GM23248 (cell line): Measurements from ENCODE around the gene KLHL24. TPM values are rescaled to one million over a fixed set of nuclear protein-coding genes. Genes with fewer than 3 reads are reported as not detected.
"Not testable (repeated sequence)": the region's sequence is repeated elsewhere in the genome, so short reads cannot be mapped to it uniquely, and the experiment has no call there.

ENCODE experiments used
- DNase-seq: peaks from one replicate; pipeline ENCODE4 v3.0.0-alpha.2; 2015
- H2AFZ ChIP-seq: fragments of 200-600 bp; sonication (generic); 2 replicates; pipeline ENCODE4 v1.6.1; 2016; ENCODE audit warnings: antibody characterized with exemption
- H3F3A ChIP-seq: fragments of 200-600 bp; sonication (generic); 2 replicates; pipeline ENCODE4 v1.6.1; 2016; ENCODE audit warnings: mild to moderate bottlenecking, antibody characterized with exemption, mixed run types; ENCODE audit not compliant: insufficient read depth
- H3K27ac ChIP-seq: fragments of 200-600 bp; sonication (generic); 2 replicates; pipeline ENCODE4 v1.5.1; 2016; ENCODE audit warnings: mild to moderate bottlenecking
- H3K27me3 ChIP-seq: fragments of 200-600 bp; sonication (generic); replicated peaks from 2 replicates; pipeline ENCODE4 v1.6.1; 2016; ENCODE audit warnings: mild to moderate bottlenecking; ENCODE audit not compliant: insufficient read depth
- H3K36me3 ChIP-seq: fragments of 200-600 bp; sonication (generic); 2 replicates; pipeline ENCODE4 v1.6.1; 2016; ENCODE audit warnings: low read depth, mild to moderate bottlenecking
- H3K4me1 ChIP-seq: fragments of 200-600 bp; sonication (generic); 2 replicates; pipeline ENCODE4 v1.6.1; 2016; ENCODE audit warnings: mild to moderate bottlenecking; ENCODE audit not compliant: insufficient read depth
- H3K4me2 ChIP-seq: fragments of 200-600 bp; sonication (generic); one replicate; pipeline ENCODE4 v1.6.1; 2016; ENCODE audit warnings: mild to moderate bottlenecking; ENCODE audit not compliant: unreplicated experiment
- H3K4me3 ChIP-seq: fragments of 200-600 bp; sonication (generic); 2 replicates; pipeline ENCODE4 v1.5.1; 2016; ENCODE audit warnings: mild to moderate bottlenecking
- H3K79me2 ChIP-seq: fragments of 200-600 bp; sonication (generic); 2 replicates; pipeline ENCODE4 v1.6.1; 2016; ENCODE audit warnings: mild to moderate bottlenecking; ENCODE audit not compliant: insufficient read depth
- H3K9ac ChIP-seq: fragments of 200-600 bp; sonication (generic); 2 replicates; pipeline ENCODE4 v1.6.1; 2016; ENCODE audit warnings: mild to moderate bottlenecking
- H3K9me2 ChIP-seq: fragments of 200-600 bp; sonication (generic); 2 replicates; pipeline ENCODE4 v1.6.1; 2016; ENCODE audit warnings: mixed run types, mild to moderate bottlenecking, moderate library complexity; ENCODE audit not compliant: insufficient read depth
- H3K9me3 ChIP-seq: fragments of 200-600 bp; sonication (generic); one replicate; pipeline ENCODE4 v1.6.1; 2017; ENCODE audit warnings: low read depth
- H4K20me1 ChIP-seq: fragments of 200-600 bp; sonication (generic); 2 replicates; pipeline ENCODE4 v1.6.0; 2016; ENCODE audit not compliant: insufficient read depth
- EZH2 ChIP-seq: fragments of 200-600 bp; sonication (generic); IDR thresholded peaks from 2 replicates; pipeline ENCODE4 v1.6.1; 2018; ENCODE audit warnings: antibody characterized with exemption, mild to moderate bottlenecking; ENCODE audit not compliant: insufficient read depth, poor library complexity, severe bottlenecking
- EZH2phosphoT487 ChIP-seq: fragments of 200-600 bp; sonication (generic); IDR thresholded peaks from 2 replicates; pipeline ENCODE4 v1.6.1; 2018; ENCODE audit warnings: antibody characterized with exemption, moderate library complexity, mild to moderate bottlenecking, low read depth; ENCODE audit not compliant: insufficient read depth
- WGBS, 2 experiments: methylation state at CpG; one replicate each; pipeline ENCODE4 v1.1.6; 2015 to 2017; ENCODE audit warnings: low lambda C conversion rate in 2 of 2, low coverage in 1 of 2; ENCODE audit errors: missing lambda C conversion rate in 2 of 2; 5-methylcytosine and 5-hydroxymethylcytosine counted together
- in situ Hi-C: fragments of 300-500 bp; cut with MboI; formaldehyde crosslinking; loops from 2 replicates; pipeline ENCODE4 v1.15.0; 2020
- polyA plus RNA-seq: library from polyadenylated mRNA; unstranded; fragments of >200 nt; fragmentation: Nextera tagmentation; extraction: Ambion mirVana; gene quantifications from 2 replicates; pipeline ENCODE4 v1.2.1, GENCODE V29; 2016
- total RNA-seq: library from RNA; depleted of rRNA; stranded (reverse); fragments of >200 nt; shearing (Covaris generic); gene quantifications from 2 replicates; pipeline ENCODE4 v1.2.3, GENCODE V29; 2014

The KLHL24 gene
- total and polyA plus RNA-seq, 2 experiments from 2014 or later = 11.7 to 18.3 TPM

DNA sequence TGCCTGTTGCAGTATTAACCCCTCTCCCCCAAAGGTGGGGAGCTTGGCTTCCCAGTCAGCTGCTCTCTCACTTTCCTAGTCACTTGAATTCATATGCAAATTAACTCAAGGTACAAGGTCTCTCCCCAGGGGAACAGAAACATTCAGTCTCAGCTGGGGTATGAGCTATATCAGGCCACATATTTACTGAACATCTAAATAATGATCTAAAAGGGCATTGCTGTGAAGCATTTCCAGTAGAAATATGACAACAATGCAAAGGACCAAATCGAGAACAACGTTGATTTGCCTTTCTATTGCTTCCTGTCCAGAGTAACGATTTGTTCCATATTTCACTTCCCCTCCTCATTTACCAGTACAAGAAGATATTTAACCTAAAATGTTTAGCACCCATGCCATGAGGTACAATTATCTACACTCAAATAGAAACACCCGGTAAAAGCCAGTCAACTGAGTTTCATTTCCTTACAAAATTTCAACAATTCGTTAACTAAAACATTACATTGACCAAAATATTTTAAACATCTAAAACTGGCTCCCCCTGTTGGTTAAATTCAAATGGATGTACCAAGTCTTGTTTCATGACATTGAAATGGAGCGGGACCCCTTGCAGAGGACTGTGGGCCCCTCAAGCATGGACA, 43.4 kb upstream of the KLHL24 start:
- Histone ChIP-seq H3K9me3 (no peaks in the 10 kb centered on the region), H2AFZ (no peak overlapping the region), H3K4me2 (no peak overlapping the region), H3F3A (no peaks in the 10 kb centered on the region), H3K27ac (no peak overlapping the region), H3K4me1 (no peaks in the 10 kb centered on the region), H4K20me1 (no peaks in the 10 kb centered on the region), H3K27me3 (no peaks in the 10 kb centered on the region; the same call in 1 of the 2 replicates), H3K9me2 (no peaks in the 10 kb centered on the region), H3K4me3 (no peak overlapping the region), H3K9ac (no peak overlapping the region), H3K36me3 (no peaks in the 10 kb centered on the region), H3K79me2 (no peaks in the 10 kb centered on the region)
- WGBS, 2 experiments = 59 to 60% methylated on average over 6 of the region's 6 CpGs
- TF ChIP-seq EZH2phosphoT487 = no peak
- no peak for TF ChIP-seq EZH2
- DNase-seq = peak; percentile 19
- in situ Hi-C loops = no loop called here

DNA sequence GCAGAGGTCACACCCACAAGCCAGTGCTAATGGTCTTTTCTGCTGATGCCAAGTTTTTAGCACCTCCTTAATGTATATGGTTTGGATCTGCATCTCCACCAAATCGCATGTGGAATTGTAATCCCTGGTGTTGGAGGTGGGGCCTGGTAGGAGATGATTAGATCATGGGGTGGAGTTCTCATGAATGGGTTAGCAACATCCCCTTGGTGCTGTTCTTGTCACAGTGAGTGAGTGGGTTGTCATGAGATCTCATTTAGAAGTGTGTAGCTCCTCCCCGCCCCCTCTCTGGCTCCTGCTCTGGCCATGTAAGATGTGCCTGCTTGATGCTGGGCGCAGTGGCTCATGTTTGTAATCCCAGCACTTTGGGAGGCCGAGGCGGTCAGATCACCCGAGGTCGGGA, 42.6 kb upstream of the KLHL24 start:
- Histone ChIP-seq H3K9me3 (peaks cover 4% of the 10 kb centered on the region), H3K27ac (no peak overlapping the region), H3F3A (no peaks in the 10 kb centered on the region), H3K9ac (no peak overlapping the region), H3K9me2 (no peaks in the 10 kb centered on the region), H2AFZ (no peak overlapping the region), H3K4me2 (no peak overlapping the region), H4K20me1 (no peaks in the 10 kb centered on the region), H3K27me3 (no peaks in the 10 kb centered on the region; the same call in 1 of the 2 replicates), H3K4me3 (no peak overlapping the region), H3K4me1 (no peaks in the 10 kb centered on the region), H3K36me3 (no peaks in the 10 kb centered on the region), H3K79me2 (no peaks in the 10 kb centered on the region)
- TF ChIP-seq EZH2phosphoT487 = no peak
- no peak for TF ChIP-seq EZH2
- DNase-seq = no peak
- in situ Hi-C loops = no loop called here
- 67 to 74% methylated on average over 7 of the region's 7 CpGs for WGBS, 2 experiments

DNA sequence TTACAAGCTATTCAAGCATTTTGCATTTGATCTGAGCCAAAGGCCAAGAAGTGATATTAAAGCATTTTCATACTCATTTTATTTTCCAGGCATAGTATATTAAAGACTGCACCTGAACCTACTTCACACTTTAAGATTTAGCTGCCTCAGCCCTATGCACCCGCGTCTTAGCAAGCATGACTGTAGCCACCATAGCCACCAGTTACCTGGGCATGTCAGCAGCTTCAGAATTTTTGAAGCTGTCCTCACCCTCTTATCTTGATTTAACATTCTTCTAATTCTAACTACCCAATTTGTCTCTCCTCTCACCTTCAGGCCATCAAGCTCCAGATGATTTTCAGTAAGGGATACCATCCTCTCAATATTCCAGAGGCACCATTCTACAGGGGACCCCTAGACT, 40.8 kb upstream of the KLHL24 start:
- H3K4me2 ChIP-seq = no peak overlapping the region
- no peaks in the 10 kb centered on the region for H3K79me2 ChIP-seq
- peaks cover 4% of the 10 kb centered on the region for H3K9me3 ChIP-seq
- H3K27me3 ChIP-seq = no peaks in the 10 kb centered on the region; the same call in 1 of the 2 replicates
- no peaks in the 10 kb centered on the region for H4K20me1 ChIP-seq
- H3K9me2 ChIP-seq = no peaks in the 10 kb centered on the region
- DNase-seq = no peak
- H3K4me1 ChIP-seq = no peaks in the 10 kb centered on the region
- no peak overlapping the region for H3K27ac ChIP-seq
- no peak overlapping the region for H2AFZ ChIP-seq
- H3K4me3 ChIP-seq = no peak overlapping the region
- WGBS, 2 experiments = 53 to 68% methylated on average over 2 of the region's 2 CpGs
- no peak for TF ChIP-seq EZH2
- no peak for TF ChIP-seq EZH2phosphoT487
- no peak overlapping the region for H3K9ac ChIP-seq
- in situ Hi-C loops = no loop called here
- H3F3A ChIP-seq = no peaks in the 10 kb centered on the region
- H3K36me3 ChIP-seq = no peaks in the 10 kb centered on the region

DNA sequence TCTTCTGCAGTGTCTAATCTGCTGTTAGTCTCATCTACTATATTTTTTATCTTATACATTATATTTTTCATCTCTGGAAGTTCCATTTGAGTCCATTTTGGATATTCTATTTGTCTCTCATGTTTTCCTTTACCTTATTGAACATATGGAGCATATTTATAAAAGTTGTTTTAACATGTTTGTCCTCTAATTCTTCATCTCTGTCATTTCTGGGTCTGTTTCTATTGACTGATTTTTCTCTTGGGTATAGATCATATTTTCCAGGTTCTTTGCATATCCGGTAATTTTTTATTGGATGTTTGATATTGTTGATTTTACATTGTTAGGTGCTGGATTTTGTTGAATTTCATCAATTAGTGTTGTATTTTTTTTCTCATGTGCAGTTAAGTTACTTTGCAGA, 37.5 kb upstream of the KLHL24 start:
- DNase-seq = no peak
- Histone ChIP-seq H3K9me2 (no peaks in the 10 kb centered on the region), H4K20me1 (no peaks in the 10 kb centered on the region), H3K36me3 (no peaks in the 10 kb centered on the region), H3K4me3 (no peak overlapping the region), H3K9ac (no peak overlapping the region), H3K4me1 (no peaks in the 10 kb centered on the region), H2AFZ (no peak overlapping the region), H3K9me3 (peaks cover 4% of the 10 kb centered on the region), H3K79me2 (no peaks in the 10 kb centered on the region), H3F3A (no peaks in the 10 kb centered on the region), H3K27ac (no peak overlapping the region), H3K27me3 (no peaks in the 10 kb centered on the region; the same call in 1 of the 2 replicates), H3K4me2 (no peak overlapping the region)
- TF ChIP-seq EZH2phosphoT487 (no peak), EZH2 (no peak)
- in situ Hi-C loops = no loop called here
- 14 to 25% methylated on average over 1 of the region's 1 CpG for WGBS, 2 experiments

DNA sequence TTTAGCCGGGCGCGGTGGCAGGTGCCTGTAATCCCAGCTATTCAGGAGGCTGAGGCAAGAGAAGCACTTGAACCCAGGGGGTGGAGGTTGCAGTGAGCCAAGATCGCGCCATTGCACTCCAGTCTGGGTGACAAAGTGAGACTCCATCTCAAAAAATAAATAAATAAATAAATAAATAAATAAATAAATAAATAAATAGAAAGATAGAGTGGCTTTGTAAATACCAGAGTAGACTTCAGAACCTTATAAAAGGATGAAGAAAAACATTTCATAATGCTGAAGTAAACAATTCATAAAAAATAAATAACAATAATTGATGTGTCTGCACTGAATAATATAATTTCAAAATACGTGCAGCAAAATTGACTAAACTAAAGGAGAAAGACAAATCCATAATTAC, 24.1 kb upstream of the KLHL24 start:
- DNase-seq, in situ Hi-C loops, H4K20me1 ChIP-seq, H3K9ac ChIP-seq, H3K9me2 ChIP-seq, H3F3A ChIP-seq, H3K27me3 ChIP-seq, H3K36me3 ChIP-seq, H3K79me2 ChIP-seq, H2AFZ ChIP-seq, H3K27ac ChIP-seq, H3K9me3 ChIP-seq, H3K4me2 ChIP-seq, H3K4me1 ChIP-seq, H3K4me3 ChIP-seq: not testable (repeated sequence)
- whole genome bisulfite sequencing, 2 experiments = 78 to 87% methylated on average over 6 of the region's 6 CpGs
